GM19193 (cell line): ENCODE results near the gene CELF2.

Source experiments
- POLR2A ChIP-seq: IDR thresholded peaks from 4 replicates; pipeline ENCODE4 v1.6.1; 2011; ENCODE audit not compliant: insufficient read depth, insufficient read length; ENCODE audit errors: extremely low read depth

Gene CELF2

DNA sequence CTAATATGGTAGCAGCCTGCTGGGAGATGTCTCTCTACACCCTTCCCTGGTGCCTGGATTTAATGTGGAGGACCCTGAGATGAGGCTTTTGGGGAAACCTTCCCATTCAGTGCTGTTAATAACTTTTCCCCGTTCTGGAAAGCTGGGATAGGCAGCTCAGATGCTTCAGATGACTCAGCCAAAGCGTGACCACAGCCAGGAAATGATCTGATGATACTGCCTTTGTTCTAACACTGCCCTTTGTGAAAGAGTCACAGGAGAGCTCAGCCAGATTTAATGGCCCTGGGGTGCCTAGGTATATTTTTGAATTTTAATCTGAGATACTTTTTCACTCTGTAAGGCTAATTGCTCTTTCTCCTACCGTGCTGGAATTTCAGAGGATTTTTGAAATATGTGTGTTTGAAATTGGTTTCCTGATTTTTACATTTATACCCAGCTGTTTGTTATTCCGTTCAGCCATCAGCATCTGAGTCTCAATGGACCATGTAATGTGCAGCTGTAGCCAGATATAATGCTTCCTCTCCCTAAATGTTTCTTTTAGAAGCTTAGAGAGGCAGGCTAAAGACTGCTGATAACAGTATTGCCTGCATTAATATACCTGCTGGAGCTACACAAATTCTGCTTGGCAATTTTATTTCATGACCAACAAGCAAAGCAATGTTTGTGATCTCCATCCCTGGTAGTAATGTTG lies 17.8 kb downstream of the CELF2 start:
- TF ChIP-seq POLR2A, result no peak

DNA sequence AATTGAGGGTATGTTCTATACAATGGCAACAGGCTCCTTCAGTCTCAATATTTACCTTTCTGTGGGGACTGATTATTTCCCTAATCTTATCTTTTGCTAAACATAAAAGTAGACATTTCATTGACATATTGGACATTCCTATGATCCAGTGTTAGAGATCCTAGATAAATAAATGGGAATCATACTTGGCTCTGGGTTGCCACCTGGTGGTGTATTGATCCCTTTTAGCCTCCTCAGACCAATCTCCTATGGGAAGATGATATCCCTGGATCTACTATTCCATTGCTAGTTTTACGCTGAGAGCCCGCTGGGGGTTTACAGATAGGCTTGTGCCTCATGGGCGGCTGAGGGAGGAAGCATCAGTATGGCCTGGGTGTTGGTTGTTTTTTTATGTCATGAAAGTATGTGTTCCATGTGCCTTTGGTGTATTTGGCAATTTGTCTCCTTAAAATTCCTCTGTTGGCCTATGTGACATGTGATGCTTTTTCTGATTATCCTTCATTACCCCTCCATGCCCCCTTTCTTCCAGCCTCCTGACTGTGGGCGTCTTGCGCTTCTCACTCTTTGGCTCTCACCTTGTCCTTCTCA lies 18.8 kb downstream of the CELF2 start:
- TF ChIP-seq POLR2A, result no peak

DNA sequence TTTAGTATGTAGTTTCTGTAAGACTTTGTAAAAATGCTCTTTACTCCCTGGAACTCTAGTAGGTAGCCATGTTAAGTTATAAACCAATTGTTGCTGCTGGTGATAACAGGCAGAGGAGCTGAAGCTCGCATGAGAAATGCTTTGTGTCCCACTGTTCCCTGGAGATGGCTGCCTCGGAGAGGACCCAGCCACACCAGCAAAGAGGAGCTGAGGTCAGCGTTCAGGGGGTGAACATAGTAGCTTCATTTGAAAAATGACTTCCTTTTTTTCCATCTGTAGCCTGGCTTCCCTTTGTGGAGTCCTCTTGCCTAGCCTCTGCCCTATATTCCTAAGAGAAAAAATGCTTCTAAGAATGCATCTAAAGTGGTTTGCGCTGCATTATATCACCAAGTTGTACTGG lies 20.3 kb downstream of the CELF2 start:
- no peak for TF ChIP-seq POLR2A

DNA sequence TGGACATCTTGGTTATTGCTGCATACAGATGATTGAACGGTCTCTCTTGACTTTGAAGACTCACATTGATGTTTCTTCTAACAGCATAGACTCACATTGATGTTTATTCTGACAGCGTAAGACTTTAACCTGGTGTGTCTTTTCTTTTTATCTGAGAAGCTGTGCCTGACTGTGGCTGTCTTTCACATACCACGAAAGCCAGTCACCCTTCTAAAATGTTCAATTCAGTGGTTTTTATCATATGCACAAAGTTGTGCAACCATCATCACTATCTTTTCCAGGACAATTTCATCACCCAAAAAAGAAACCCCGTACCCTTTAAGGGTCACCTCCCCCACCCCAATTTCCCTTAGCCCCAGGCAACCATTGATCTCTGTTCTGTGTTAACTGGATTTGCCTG lies 24.7 kb downstream of the CELF2 start:
- no peak for TF ChIP-seq POLR2A

DNA sequence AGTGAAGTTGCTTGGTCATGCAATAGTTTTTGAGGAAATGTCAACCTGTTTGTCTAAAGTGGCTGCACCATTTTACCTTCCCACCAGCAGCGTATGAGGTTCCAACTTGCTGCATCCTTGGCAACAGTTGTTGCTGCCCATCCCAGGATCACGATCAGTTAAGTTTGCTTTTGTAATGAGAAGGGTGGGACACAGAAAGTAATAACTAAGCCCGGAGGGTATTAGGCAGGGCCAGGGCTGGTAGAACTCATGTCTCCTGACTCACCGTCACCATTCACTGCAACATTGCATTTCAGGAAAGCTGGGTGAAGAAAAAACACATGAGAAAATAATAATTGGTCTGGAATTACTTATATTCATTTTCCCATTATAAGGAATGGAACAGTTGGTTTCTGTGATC lies 25.4 kb downstream of the CELF2 start:
- TF ChIP-seq POLR2A, result no peak

DNA sequence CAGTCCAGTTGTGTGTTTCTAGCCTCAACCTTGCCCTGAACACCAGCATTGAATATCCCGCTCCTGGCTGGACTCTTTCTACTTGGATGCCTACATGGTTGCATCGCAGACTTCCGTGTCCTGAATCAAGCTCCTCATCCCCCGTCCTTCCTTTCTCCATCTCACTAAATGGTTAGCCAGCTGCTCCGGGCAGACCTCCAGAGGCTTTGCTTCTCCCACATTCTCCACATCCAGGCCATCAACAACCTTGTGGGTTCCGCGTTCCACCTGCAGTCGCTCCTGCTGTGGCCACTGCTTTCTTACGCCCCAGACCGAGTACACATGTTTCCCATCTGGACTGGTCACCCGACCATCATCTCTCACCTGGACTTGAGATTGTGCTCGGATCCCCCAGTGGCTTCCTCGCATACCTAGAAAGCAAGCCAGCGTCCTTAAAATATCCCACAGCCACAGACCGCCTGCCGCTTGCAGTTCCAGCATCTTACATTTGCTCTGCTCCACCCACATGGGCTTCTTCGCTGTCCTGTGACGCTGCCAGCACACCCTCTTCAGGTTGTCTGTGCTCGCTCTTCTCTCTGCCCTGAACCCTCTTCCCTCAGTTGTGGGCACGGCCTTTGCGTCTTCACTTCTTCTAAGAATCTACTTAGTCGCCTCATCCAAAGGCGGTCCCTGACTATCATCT lies 25.9 kb downstream of the CELF2 start:
- no peak for TF ChIP-seq POLR2A

DNA sequence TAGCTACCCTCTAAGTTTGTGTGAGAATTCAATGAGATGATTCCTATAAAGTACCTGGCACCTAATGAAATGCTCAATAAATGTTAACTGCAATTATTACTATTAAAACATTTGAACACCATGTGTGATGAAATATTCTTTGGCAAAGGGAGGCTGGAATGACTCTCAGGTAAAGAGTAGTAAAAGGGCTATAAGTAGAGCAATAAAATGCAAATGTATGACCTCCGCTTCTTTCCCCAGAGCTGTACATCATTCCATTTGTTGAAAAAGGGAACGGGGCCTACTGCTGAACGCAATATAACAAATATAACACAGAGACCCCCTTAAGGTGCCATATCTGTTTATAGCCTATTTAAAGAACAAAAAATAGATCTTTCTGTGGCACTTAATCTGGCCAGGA lies 27.8 kb downstream of the CELF2 start:
- no peak for TF ChIP-seq POLR2A

DNA sequence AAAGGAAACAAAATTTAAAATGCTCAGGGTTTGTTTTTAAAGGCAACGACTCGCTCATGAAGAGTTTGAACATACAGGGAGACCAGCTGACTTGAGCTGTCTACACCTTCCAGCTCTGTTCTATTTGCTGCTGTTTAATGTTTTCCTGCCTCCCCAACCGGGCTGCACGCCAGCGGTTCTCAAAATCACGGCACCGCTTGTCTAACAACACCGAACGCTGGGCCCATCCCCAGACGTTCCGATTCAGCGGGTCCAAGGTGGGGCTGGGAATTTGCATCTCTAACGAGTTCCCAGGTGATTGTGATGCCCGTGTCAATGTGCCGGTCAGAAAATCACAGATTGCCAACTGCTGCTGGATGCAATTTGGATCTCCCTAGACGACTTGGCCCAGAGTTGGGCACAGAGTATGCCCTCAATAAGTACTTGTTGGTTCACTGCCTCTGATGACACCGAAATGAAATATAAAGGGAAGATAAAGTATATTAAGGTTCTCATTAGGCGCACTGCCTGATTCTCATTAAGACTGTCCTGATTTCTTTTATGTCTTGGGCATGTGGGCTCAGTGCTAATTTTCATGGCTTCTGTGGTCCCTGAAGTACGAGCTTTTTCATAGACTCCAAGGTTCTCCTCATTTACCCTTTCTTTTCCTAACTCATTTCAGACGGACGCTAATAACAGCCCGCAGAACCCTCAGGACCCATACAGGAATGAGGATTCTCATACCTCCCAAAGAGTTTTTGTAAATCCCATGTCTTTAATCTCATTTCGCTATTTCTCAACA lies 28.5 kb downstream of the CELF2 start:
- no peak for TF ChIP-seq POLR2A

DNA sequence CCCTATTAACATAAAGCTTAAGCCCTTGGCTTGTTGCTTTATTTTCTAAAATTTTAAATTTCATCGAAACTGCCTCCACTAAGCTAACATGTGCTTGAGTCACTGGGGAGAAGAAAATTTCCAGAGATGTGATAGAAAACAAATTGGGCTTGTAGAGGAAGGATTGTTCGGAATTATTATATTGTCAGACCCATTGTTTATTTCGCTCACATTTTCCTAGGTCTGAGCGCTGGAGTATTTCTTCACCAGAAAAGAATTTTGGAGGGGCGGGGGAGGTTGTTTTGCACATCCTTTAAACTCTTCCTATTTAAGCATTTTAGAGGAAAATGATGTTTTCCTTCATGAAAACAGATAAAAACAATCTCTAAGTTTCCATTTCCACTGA lies 29.1 kb downstream of the CELF2 start:
- TF ChIP-seq POLR2A, result no peak

DNA sequence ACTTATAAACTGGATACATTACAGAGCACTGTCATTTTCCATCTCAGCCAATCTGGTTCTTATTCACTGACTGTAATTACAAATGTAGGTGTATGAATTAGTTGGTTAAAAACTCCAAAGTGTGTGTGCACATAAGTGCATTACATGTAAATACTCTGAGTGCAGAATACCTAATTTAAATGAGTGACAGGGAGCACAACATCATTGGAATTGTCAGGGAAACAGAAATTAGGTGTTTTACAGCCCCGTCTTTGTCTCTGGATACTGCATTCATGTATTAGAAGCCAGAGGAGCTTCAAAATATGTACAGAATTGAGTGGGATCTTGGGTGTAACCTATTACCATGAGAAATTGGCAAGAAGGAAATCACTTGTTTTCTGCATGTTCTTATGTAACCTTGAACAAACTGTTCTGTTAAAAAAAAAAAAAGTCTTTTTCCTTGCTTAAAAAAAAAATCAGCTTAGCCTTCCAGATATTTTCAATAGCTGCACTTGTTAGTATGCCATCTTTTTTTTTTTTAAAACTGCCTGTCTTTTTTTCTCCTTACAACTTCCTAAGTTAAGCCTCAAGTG lies 31.1 kb downstream of the CELF2 start:
- no peak for TF ChIP-seq POLR2A

DNA sequence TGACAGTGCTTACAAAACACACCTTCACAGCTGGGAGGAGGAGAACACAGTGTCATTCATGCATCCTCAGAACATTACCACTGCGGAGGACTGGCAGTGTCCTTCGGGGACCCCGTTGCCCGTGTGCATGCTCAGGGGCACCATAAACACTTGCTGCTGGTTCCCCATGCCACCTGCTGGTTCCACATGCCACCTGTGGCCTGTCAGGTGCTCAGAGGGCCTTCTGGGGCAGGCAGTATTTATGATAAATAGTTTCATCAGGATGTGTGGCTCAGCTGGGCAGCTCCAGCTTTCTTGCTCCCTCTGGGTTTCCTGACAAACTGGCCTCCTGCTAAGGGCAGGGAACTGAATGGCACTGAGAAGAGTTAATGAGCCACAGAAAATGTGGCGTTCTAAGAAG lies 32.1 kb downstream of the CELF2 start:
- no peak for TF ChIP-seq POLR2A

DNA sequence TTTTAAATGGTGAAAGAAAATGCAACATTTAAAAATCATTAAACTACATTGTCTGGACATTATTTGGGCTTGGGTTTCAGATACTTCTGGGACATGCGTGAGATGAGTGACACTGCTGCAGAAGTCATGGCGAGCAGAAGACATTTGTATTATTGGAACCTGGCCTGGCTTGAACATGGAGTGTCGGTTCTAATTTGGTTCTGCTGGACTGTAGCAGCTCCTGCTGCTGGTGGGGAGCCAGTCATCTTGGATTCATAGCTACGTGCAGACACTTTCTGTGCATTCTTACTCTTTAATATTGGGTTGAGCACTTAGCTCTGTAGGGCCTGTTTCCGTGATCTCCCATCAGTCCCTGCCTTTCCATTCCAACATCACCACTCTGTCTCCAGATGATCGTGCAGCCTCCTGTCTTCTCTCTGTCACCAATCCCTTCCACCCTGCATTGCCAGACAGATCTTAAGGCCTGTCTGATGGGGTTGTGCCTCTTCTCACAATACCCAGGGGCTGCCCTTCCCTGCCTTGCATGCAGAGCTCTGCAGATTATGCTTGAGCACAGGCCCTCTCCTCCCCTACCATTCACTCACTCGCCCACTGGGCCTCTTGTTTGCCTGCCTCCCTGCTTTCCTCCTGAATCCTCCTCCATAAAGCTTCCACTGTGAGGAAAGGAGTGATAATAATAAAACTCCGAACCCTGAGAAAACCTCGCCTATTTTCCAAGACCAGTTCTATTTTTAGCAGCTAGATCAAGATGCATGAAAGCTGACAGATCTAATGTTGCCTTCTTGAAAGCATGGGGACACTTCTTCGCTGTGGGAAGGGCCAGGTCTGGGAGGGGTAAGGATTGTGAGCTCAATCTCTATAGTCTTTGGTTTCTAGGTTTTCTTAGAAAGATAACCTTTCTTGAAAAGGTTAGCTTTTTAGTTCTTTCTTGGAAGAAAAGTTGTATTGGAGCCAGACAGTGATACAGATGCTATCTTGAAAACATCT lies 32.9 kb downstream of the CELF2 start:
- TF ChIP-seq POLR2A, result no peak

DNA sequence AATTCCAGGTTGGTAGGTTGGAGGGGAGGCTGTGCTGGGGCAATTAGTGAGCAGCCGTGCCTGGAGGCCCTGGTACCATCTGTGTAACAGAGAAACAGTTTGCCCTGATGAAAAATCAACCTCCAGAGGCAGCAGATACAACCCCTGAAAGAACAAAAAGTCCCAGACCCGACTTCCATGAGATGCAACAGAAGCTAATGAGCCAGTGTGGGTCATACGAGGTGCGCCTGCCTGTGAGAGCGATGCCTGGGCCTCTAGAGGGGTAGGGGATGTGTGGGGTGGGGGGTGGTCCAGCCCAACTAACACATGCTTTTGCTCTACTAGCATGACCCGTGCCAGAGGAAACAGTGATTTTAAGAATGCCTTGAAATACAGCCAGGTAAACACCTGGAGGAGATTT lies 39.3 kb downstream of the CELF2 start:
- no peak for TF ChIP-seq POLR2A

DNA sequence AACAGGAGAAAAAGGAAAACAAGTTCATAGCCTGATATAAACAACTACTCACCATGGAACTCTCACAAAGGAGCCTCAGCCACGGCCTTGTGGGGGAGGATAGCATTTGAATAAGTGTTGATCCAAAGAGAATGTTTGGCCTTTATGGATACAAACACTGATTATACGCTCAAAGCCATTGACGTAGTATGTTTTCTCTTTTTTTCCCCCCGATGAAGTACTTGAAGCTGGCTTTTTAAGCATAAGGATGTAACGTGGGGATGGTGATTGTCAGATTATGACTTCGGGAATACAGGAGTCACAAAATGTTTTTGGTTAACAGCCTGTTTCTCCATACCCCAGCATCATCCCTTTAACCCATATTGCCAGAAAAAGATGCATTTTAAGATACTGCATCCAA lies 39.8 kb downstream of the CELF2 start:
- TF ChIP-seq POLR2A, result no peak
